PFSK-1 (cell line): ENCODE measurements around the gene GRIPAP1.

Experiments
- FOXP2 ChIP-seq: optimal IDR thresholded peaks from 2 replicates; pipeline ENCODE3; 2011; ENCODE audit warnings: borderline replicate concordance, control low read depth, inconsistent platforms; ENCODE audit not compliant: insufficient read depth; ENCODE audit errors: extremely low read length, extremely low read depth
- POLR2AphosphoS5 ChIP-seq: IDR thresholded peaks from 2 replicates; pipeline ENCODE4 v1.6.1; 2012; ENCODE audit warnings: low read depth, mild to moderate bottlenecking, control low read depth, low read length, moderate library complexity
- SIN3A ChIP-seq: IDR thresholded peaks from 2 replicates; pipeline ENCODE4 v1.6.1; 2012; ENCODE audit warnings: mild to moderate bottlenecking, low read length, moderate library complexity, borderline replicate concordance; ENCODE audit not compliant: insufficient read depth
- TAF1 ChIP-seq: IDR thresholded peaks from 2 replicates; pipeline ENCODE4 v1.6.1; 2012; ENCODE audit warnings: low read length, control low read depth, borderline replicate concordance; ENCODE audit not compliant: insufficient read depth
- TF ChIP-seq, protein P1 (sequence below), 2 experiments: IDR thresholded peaks; 2 replicates each; pipeline versions ENCODE4 v1.6.1 to v1.8.0; 2011 to 2012; ENCODE audit warnings: low read depth in 2 of 2, low read length in 2 of 2, control low read depth in 1 of 2, inconsistent platforms in 1 of 2, mild to moderate bottlenecking in 1 of 2, moderate library complexity in 1 of 2; ENCODE audit not compliant: insufficient read depth in 1 of 2

Gene GRIPAP1

DNA sequence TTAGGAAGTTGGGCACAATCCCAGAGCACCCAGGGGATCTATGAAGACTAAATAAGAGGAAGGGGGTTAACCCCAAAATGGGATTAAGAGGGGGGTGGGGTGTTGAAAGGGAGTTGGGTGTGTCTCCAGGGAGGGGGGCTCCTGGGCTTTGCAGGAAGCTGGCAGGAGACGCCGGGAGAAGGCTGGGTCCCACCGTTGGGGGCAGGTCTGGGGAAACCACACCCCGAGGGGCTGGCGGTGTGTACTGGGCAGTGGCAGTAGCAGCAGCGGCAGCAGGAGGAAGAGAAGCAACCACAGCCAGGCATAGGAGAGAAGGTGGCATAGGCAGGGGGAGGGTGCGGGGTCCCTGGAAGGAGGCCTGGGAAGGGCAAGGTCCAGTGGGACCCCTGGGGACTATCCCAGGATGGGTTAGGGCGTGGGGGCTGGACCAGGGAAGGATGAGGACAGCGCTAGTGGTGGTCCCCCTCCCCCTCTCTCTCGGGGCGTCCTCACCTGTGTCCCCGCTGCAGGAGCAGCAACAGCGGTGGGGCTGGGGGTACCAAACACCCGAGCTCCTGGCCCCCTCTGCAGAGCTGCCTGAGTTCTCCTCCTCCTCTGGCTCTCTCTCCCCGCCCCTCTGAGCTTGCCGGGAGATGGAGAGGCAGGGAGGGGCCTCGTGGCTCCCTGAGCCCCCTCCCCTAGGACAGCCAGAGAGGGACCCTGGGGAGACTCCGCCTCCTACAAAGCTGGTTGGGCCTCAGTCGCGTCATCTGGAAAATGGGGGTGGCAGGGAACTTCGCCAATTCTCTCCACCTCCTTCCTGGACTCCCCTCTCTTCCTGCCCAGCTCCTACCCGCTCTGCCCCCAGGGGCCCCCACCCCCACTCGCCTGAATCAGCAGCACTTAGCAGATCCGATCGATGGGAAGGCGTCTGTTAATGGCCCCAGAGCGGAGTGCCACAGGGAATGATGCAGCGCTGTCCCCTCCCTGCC is 30.5 kb downstream of the GRIPAP1 start, which contains the start of gene KCND1:
Gene KCND1 (minus strand): TSS at position 596 of the 971 bp plus-strand sequence. CDS start 1,573 bp downstream, outside the sequence.
- TF ChIP-seq FOXP2 (no peak), SIN3A (no peak), POLR2AphosphoS5 (no peak), TAF1 (no peak)
- TF ChIP-seq, protein P1, sequence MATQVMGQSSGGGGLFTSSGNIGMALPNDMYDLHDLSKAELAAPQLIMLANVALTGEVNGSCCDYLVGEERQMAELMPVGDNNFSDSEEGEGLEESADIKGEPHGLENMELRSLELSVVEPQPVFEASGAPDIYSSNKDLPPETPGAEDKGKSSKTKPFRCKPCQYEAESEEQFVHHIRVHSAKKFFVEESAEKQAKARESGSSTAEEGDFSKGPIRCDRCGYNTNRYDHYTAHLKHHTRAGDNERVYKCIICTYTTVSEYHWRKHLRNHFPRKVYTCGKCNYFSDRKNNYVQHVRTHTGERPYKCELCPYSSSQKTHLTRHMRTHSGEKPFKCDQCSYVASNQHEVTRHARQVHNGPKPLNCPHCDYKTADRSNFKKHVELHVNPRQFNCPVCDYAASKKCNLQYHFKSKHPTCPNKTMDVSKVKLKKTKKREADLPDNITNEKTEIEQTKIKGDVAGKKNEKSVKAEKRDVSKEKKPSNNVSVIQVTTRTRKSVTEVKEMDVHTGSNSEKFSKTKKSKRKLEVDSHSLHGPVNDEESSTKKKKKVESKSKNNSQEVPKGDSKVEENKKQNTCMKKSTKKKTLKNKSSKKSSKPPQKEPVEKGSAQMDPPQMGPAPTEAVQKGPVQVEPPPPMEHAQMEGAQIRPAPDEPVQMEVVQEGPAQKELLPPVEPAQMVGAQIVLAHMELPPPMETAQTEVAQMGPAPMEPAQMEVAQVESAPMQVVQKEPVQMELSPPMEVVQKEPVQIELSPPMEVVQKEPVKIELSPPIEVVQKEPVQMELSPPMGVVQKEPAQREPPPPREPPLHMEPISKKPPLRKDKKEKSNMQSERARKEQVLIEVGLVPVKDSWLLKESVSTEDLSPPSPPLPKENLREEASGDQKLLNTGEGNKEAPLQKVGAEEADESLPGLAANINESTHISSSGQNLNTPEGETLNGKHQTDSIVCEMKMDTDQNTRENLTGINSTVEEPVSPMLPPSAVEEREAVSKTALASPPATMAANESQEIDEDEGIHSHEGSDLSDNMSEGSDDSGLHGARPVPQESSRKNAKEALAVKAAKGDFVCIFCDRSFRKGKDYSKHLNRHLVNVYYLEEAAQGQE (IDR thresholded peaks at IDR 0.05; ENCODE audit: insufficient read depth in 1 of 2, low read depth in 2 of 2, low read length in 2 of 2) = no peak

- no peak for TF ChIP-seq SIN3A
- no peak for TF ChIP-seq FOXP2
- no peak for TF ChIP-seq TAF1
- TF ChIP-seq POLR2AphosphoS5 = no peak
- TF ChIP-seq, protein P1 (IDR thresholded peaks at IDR 0.05; ENCODE audit: insufficient read depth in 1 of 2, low read depth in 2 of 2, low read length in 2 of 2) = no peak
Observed at GRCh38 chrX:48969471-48969870, 32.6 kb downstream of the GRIPAP1 start.

GRCh38 chrX:48968377-48968776 is 33.7 kb downstream of the GRIPAP1 start:
- TF ChIP-seq, protein P1 (IDR thresholded peaks at IDR 0.05; ENCODE audit: insufficient read depth in 1 of 2, low read depth in 2 of 2, low read length in 2 of 2) = no peak
- TF ChIP-seq POLR2AphosphoS5 = no peak
- no peak for TF ChIP-seq FOXP2
- TF ChIP-seq SIN3A = no peak
- no peak for TF ChIP-seq TAF1

- no peak for TF ChIP-seq POLR2AphosphoS5
- TF ChIP-seq, protein P1 (IDR thresholded peaks at IDR 0.05; ENCODE audit: insufficient read depth in 1 of 2, low read depth in 2 of 2, low read length in 2 of 2) = no peak
- TF ChIP-seq SIN3A = no peak
- no peak for TF ChIP-seq TAF1
- no peak for TF ChIP-seq FOXP2
Observed at GRCh38 chrX:48966796-48967579, 35.1 kb downstream of the GRIPAP1 start.
